ENCODE measurements around the gene STXBP1. TPM values are rescaled to one million over a fixed set of nuclear protein-coding genes. Genes with fewer than 3 reads are reported as not detected.

The STXBP1 gene
- total and polyA plus RNA-seq, 2 of the 13 experiments (the other 11 are each of a cell fraction or from before 2014, with no cell fraction given), result 2.9 TPM

- TF ChIP-seq ZBTB44 (CRISPR knock-in tag; IDR thresholded peaks at IDR 0.05) (no peak), ZBTB46 (CRISPR knock-in tag; IDR thresholded peaks at IDR 0.05; ENCODE audit: borderline replicate concordance) (peak; percentile 92; the same call in 1 of the 2 replicates), PHF21A (CRISPR knock-in tag; IDR thresholded peaks at IDR 0.05) (peak; percentile 71; the same call in 1 of the 2 replicates), ZNF687 (CRISPR knock-in tag; IDR thresholded peaks at IDR 0.05) (peak; percentile 84), STAT6 (CRISPR knock-in tag; IDR thresholded peaks at IDR 0.05; ENCODE audit: borderline replicate concordance) (peak; percentile 61; the same call in 1 of the 2 replicates), ZNF547 (CRISPR knock-in tag; IDR thresholded peaks at IDR 0.05) (peak; percentile 74; the same call in 1 of the 2 replicates), IRF2 (CRISPR knock-in tag; IDR thresholded peaks at IDR 0.05) (peak; percentile 89), ATF6 (CRISPR knock-in tag; conservative IDR thresholded peaks at IDR 0.05) (peak; percentile 5; the same call in 1 of the 2 replicates), MAX (IDR thresholded peaks at IDR 0.05) (peak; percentile 49; the same call in 1 of the 2 replicates)
Observed at GRCh38 chr9:127734747-127735529, 122.9 kb downstream of the STXBP1 start, which contains the start of gene TOR2A (continued).

Data from HepG2 (cell line).